WTC11 (cell line): ENCODE results near the gene MTA3. TPM values are rescaled to one million over a fixed set of nuclear protein-coding genes. Genes with fewer than 3 reads are reported as not detected.

Experiments used
- ATAC-seq: fragments of 200-7000 bp; cut with Tn5 transposase; 2 replicates; pipeline ENCODE4 v1.10.0; 2021; ENCODE audit warnings: mild to moderate bottlenecking, moderate library complexity
- CTCF ChIA-PET: fragments of 300-600 bp; sonication (Branson Sonifier 250); formaldehyde crosslinking; loops from one replicate; lab custom pipeline; 2021; ENCODE audit warnings: antibody characterized with exemption; lab: Charles Lee
- POLR2A ChIA-PET: fragments of 350-600 bp; sonication (Branson Sonifier 250); formaldehyde crosslinking; loops from one replicate; lab custom pipeline; 2021; ENCODE audit warnings: antibody characterized with exemption; lab: Charles Lee
- DNase-seq: peaks from one replicate; pipeline ENCODE4 v3.0.0; 2021; ENCODE audit warnings: low spot score
- H3K27ac Mint-ChIP-seq: 2 replicates; pipeline ENCODE4 v1.8.0; 2021; ENCODE audit warnings: mixed read lengths
- H3K27me3 Mint-ChIP-seq: 2 replicates; pipeline ENCODE4 v1.8.0; 2021; ENCODE audit warnings: low read depth, mild to moderate bottlenecking, moderate library complexity, mixed read lengths
- H3K36me3 Mint-ChIP-seq: 2 replicates; pipeline ENCODE4 v1.8.0; 2021; ENCODE audit warnings: mixed read lengths
- H3K4me1 Mint-ChIP-seq: 2 replicates; pipeline ENCODE4 v1.8.0; 2022; ENCODE audit warnings: mixed read lengths
- H3K4me3 Mint-ChIP-seq: 2 replicates; pipeline ENCODE4 v1.8.0; 2021; ENCODE audit warnings: mild to moderate bottlenecking, moderate library complexity, mixed read lengths
- H3K9me3 Mint-ChIP-seq: 2 replicates; pipeline ENCODE4 v1.8.0; 2021; ENCODE audit warnings: mixed read lengths
- ETV6 ChIP-seq: sonication (generic); formaldehyde crosslinking; IDR thresholded peaks from 2 replicates; pipeline ENCODE4 v1.8.1; 2022; ENCODE audit warnings: mild to moderate bottlenecking, missing genetic modification reagents
- GABPB1 ChIP-seq: sonication (generic); formaldehyde crosslinking; IDR thresholded peaks from 2 replicates; pipeline ENCODE4 v1.8.1; 2023; ENCODE audit warnings: mild to moderate bottlenecking, missing genetic modification reagents
- GTF2I ChIP-seq: fragments of 250-450 bp; sonication (Bioruptor Pico); conservative IDR thresholded peaks from 2 replicates; pipeline ENCODE4 v1.4.0; 2021; ENCODE audit warnings: mild to moderate bottlenecking
- IRF2 ChIP-seq: sonication (generic); formaldehyde crosslinking; IDR thresholded peaks from 2 replicates; pipeline ENCODE4 v1.8.0; 2022; ENCODE audit warnings: low read depth, missing genetic modification reagents, borderline replicate concordance
- OVOL2 ChIP-seq: fragments of 250-450 bp; sonication (Bioruptor Pico); IDR thresholded peaks from 2 replicates; pipeline ENCODE4 v1.9.0; 2021; ENCODE audit warnings: mild to moderate bottlenecking, borderline replicate concordance
- RELA ChIP-seq: sonication (generic); formaldehyde crosslinking; IDR thresholded peaks from 2 replicates; pipeline ENCODE4 v1.8.1; 2022; ENCODE audit warnings: missing genetic modification reagents, mild to moderate bottlenecking, borderline replicate concordance
- SMAD3 ChIP-seq: sonication (generic); formaldehyde crosslinking; IDR thresholded peaks from 2 replicates; pipeline ENCODE4 v1.8.0; 2022; ENCODE audit warnings: missing genetic modification reagents, mild to moderate bottlenecking, borderline replicate concordance
- SP1 ChIP-seq: sonication (generic); formaldehyde crosslinking; conservative IDR thresholded peaks from 2 replicates; pipeline ENCODE4 v1.8.1; 2022; ENCODE audit warnings: missing genetic modification reagents
- TCF7 ChIP-seq: sonication (generic); formaldehyde crosslinking; IDR thresholded peaks from 2 replicates; pipeline ENCODE4 v1.8.0; 2022; ENCODE audit warnings: mild to moderate bottlenecking, low read depth, missing genetic modification reagents, moderate library complexity
- TEAD1 ChIP-seq: sonication (generic); formaldehyde crosslinking; IDR thresholded peaks from 2 replicates; pipeline ENCODE4 v1.8.0; 2022; ENCODE audit warnings: mild to moderate bottlenecking, missing genetic modification reagents
- ZNF121 ChIP-seq: sonication (generic); formaldehyde crosslinking; IDR thresholded peaks from 2 replicates; pipeline ENCODE4 v1.8.0; 2023; ENCODE audit warnings: missing genetic modification reagents
- ZNF423 ChIP-seq: fragments of 250-450 bp; sonication (Bioruptor Pico); IDR thresholded peaks from 2 replicates; pipeline ENCODE4 v2.1.2; 2022; ENCODE audit warnings: mild to moderate bottlenecking, moderate library complexity
- total RNA-seq: library from RNA; stranded (reverse); gene quantifications from 3 replicates; pipeline ENCODE4 v1.2.3, GENCODE V29; 2021
- TF ChIP-seq, protein P1 (sequence below): sonication (generic); formaldehyde crosslinking; conservative IDR thresholded peaks from 2 replicates; pipeline ENCODE4 v1.8.1; 2023; ENCODE audit warnings: mild to moderate bottlenecking, low read depth, missing genetic modification reagents, moderate library complexity
- TF ChIP-seq, protein P2 (sequence below): sonication (generic); formaldehyde crosslinking; IDR thresholded peaks from 2 replicates; pipeline ENCODE4 v1.8.1; 2023; ENCODE audit warnings: mild to moderate bottlenecking, missing genetic modification reagents
- TF ChIP-seq, protein P3 (sequence below): sonication (generic); formaldehyde crosslinking; IDR thresholded peaks from 2 replicates; pipeline ENCODE4 v1.8.0; 2023; ENCODE audit warnings: mild to moderate bottlenecking, missing genetic modification reagents
- TF ChIP-seq, protein P4 (sequence below): sonication (generic); formaldehyde crosslinking; IDR thresholded peaks from 2 replicates; pipeline ENCODE4 v1.8.1; 2023; ENCODE audit warnings: mild to moderate bottlenecking, missing genetic modification reagents, moderate library complexity
- TF ChIP-seq, protein P5 (sequence below): sonication (generic); formaldehyde crosslinking; IDR thresholded peaks from 2 replicates; pipeline ENCODE4 v1.8.0; 2022; ENCODE audit warnings: mild to moderate bottlenecking, missing genetic modification reagents
- TF ChIP-seq, protein P6 (sequence below): sonication (generic); formaldehyde crosslinking; IDR thresholded peaks from 2 replicates; pipeline ENCODE4 v1.8.1; 2023; ENCODE audit warnings: mild to moderate bottlenecking, missing genetic modification reagents, borderline replicate concordance

Gene MTA3
- total RNA-seq, 1 experiment from 2014 or later = 153 TPM

DNA sequence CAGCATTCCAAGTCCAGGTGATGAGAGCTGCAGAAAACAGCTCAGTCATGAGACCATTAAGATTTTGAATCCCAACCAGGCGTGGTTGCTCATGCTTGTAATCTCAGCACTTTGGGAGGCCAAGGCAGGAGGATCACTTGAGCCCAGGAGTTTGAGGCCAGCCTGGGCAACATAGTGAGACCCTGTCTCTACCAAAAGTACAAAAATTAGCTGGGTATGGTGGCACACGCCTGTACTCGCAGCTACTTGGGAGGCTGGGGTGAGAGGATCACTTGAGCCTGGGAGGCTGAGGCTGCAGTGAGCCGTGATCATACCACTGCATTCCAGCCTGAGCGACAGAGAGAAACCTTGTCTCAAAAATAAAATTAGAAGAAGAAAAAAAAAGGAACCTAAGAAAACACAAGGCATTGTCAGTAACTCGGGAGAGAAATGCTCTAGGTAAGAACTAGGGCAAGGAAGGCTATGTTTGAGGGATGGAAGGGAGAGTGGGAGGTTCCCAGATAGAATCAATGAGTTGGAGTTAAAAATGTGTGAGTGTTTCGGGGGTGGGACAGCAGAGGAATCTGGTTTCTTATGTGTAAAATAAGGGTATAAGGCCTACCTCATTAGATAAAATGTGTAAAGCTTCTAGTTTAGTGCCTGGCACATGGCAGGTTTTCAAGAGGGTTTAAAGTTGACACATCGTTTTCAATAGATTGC is 23.3 kb upstream of the MTA3 start:
- no peaks in the 10 kb centered on the region for H3K9me3 Mint-ChIP-seq
- ChIA-PET CTCF (interaction anchor here (1.0 to 1.1 kb wide), 3 partner anchors 23 to 47 kb away, joined by 3 read pairs; no protein-coding TSS in a partner anchor), POLR2A (interaction anchor here (0.5 to 1.2 kb wide), 2 partner anchors 22 to 26 kb away, joined by 4 read pairs; no protein-coding TSS in a partner anchor)
- peaks cover 61% of the 10 kb centered on the region for H3K4me1 Mint-ChIP-seq
- ATAC-seq (peak; percentile 13), DNase-seq (no peak)
- H3K27ac Mint-ChIP-seq = peak overlapping the region; percentile 94
- TF ChIP-seq, protein P1, sequence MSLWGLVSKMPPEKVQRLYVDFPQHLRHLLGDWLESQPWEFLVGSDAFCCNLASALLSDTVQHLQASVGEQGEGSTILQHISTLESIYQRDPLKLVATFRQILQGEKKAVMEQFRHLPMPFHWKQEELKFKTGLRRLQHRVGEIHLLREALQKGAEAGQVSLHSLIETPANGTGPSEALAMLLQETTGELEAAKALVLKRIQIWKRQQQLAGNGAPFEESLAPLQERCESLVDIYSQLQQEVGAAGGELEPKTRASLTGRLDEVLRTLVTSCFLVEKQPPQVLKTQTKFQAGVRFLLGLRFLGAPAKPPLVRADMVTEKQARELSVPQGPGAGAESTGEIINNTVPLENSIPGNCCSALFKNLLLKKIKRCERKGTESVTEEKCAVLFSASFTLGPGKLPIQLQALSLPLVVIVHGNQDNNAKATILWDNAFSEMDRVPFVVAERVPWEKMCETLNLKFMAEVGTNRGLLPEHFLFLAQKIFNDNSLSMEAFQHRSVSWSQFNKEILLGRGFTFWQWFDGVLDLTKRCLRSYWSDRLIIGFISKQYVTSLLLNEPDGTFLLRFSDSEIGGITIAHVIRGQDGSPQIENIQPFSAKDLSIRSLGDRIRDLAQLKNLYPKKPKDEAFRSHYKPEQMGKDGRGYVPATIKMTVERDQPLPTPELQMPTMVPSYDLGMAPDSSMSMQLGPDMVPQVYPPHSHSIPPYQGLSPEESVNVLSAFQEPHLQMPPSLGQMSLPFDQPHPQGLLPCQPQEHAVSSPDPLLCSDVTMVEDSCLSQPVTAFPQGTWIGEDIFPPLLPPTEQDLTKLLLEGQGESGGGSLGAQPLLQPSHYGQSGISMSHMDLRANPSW (CRISPR knock-in tag) = no peak
- TF ChIP-seq IRF2 = no peak
- no peak for TF ChIP-seq GABPB1 (CRISPR knock-in tag)
- TF ChIP-seq RELA (CRISPR knock-in tag) = no peak
- no peak for TF ChIP-seq SMAD3 (CRISPR knock-in tag)
- TF ChIP-seq, protein P2, sequence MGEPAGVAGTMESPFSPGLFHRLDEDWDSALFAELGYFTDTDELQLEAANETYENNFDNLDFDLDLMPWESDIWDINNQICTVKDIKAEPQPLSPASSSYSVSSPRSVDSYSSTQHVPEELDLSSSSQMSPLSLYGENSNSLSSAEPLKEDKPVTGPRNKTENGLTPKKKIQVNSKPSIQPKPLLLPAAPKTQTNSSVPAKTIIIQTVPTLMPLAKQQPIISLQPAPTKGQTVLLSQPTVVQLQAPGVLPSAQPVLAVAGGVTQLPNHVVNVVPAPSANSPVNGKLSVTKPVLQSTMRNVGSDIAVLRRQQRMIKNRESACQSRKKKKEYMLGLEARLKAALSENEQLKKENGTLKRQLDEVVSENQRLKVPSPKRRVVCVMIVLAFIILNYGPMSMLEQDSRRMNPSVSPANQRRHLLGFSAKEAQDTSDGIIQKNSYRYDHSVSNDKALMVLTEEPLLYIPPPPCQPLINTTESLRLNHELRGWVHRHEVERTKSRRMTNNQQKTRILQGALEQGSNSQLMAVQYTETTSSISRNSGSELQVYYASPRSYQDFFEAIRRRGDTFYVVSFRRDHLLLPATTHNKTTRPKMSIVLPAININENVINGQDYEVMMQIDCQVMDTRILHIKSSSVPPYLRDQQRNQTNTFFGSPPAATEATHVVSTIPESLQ (CRISPR knock-in tag) = no peak
- TF ChIP-seq TCF7 = no peak
- peak; percentile 95 for TF ChIP-seq GTF2I (CRISPR knock-in tag)
- TF ChIP-seq, protein P3, sequence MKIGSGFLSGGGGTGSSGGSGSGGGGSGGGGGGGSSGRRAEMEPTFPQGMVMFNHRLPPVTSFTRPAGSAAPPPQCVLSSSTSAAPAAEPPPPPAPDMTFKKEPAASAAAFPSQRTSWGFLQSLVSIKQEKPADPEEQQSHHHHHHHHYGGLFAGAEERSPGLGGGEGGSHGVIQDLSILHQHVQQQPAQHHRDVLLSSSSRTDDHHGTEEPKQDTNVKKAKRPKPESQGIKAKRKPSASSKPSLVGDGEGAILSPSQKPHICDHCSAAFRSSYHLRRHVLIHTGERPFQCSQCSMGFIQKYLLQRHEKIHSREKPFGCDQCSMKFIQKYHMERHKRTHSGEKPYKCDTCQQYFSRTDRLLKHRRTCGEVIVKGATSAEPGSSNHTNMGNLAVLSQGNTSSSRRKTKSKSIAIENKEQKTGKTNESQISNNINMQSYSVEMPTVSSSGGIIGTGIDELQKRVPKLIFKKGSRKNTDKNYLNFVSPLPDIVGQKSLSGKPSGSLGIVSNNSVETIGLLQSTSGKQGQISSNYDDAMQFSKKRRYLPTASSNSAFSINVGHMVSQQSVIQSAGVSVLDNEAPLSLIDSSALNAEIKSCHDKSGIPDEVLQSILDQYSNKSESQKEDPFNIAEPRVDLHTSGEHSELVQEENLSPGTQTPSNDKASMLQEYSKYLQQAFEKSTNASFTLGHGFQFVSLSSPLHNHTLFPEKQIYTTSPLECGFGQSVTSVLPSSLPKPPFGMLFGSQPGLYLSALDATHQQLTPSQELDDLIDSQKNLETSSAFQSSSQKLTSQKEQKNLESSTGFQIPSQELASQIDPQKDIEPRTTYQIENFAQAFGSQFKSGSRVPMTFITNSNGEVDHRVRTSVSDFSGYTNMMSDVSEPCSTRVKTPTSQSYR (CRISPR knock-in tag) = no peak
- TF ChIP-seq, protein P4, sequence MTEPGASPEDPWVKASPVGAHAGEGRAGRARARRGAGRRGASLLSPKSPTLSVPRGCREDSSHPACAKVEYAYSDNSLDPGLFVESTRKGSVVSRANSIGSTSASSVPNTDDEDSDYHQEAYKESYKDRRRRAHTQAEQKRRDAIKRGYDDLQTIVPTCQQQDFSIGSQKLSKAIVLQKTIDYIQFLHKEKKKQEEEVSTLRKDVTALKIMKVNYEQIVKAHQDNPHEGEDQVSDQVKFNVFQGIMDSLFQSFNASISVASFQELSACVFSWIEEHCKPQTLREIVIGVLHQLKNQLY (CRISPR knock-in tag) = no peak
- TF ChIP-seq ZNF121 (CRISPR knock-in tag) = peak; percentile 99
- TF ChIP-seq, protein P5, sequence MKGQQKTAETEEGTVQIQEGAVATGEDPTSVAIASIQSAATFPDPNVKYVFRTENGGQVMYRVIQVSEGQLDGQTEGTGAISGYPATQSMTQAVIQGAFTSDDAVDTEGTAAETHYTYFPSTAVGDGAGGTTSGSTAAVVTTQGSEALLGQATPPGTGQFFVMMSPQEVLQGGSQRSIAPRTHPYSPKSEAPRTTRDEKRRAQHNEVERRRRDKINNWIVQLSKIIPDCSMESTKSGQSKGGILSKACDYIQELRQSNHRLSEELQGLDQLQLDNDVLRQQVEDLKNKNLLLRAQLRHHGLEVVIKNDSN = no peak
- TF ChIP-seq OVOL2 (CRISPR knock-in tag) = no peak
- no peaks in the 10 kb centered on the region; the same call in 1 of the 2 replicates for H3K36me3 Mint-ChIP-seq
- H3K4me3 Mint-ChIP-seq = peak overlapping the region; percentile 40; the same call in 1 of the 2 replicates
- no peaks in the 10 kb centered on the region for H3K27me3 Mint-ChIP-seq

DNA sequence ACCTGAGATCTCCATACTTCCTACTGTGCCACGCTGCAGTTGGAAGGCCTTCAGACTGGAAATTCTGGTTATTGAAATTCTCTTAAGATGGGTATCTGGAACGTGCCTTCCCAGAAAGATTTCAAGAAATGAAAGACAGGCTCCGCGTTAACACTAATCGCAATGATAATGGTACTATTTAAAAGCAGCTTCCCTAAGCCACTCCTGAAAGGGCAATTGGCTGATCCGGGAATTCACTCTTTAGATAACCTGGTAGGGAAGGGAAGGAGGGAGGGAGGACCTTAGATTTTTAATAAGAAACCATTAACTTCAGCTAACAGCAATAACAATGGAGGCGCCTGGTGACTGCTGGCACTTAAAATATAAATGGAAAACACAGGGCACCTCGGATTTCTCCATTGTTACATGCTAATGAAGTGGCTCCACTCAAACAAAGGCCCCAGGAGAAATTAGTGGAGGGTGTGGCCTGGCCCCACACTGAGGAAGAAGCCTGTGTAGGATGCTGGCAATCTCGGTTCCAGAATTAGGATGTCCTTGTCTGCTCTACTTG is 22.5 kb upstream of the MTA3 start:
- ATAC-seq (peak; percentile 85), DNase-seq (peak; percentile 42)
- peaks cover 65% of the 10 kb centered on the region for H3K4me1 Mint-ChIP-seq
- TF ChIP-seq SMAD3 (CRISPR knock-in tag) (no peak), ZNF423 (0 out of 2 replicates have a peak, but pooled peaks have one; percentile 6), SP1 (CRISPR knock-in tag) (peak; percentile 62; the same call in 1 of the 2 replicates), ETV6 (CRISPR knock-in tag) (peak; percentile 18; the same call in 1 of the 2 replicates), TEAD1 (CRISPR knock-in tag) (0 out of 2 replicates have a peak, but pooled peaks have one; percentile 37)
- TF ChIP-seq, protein P6, sequence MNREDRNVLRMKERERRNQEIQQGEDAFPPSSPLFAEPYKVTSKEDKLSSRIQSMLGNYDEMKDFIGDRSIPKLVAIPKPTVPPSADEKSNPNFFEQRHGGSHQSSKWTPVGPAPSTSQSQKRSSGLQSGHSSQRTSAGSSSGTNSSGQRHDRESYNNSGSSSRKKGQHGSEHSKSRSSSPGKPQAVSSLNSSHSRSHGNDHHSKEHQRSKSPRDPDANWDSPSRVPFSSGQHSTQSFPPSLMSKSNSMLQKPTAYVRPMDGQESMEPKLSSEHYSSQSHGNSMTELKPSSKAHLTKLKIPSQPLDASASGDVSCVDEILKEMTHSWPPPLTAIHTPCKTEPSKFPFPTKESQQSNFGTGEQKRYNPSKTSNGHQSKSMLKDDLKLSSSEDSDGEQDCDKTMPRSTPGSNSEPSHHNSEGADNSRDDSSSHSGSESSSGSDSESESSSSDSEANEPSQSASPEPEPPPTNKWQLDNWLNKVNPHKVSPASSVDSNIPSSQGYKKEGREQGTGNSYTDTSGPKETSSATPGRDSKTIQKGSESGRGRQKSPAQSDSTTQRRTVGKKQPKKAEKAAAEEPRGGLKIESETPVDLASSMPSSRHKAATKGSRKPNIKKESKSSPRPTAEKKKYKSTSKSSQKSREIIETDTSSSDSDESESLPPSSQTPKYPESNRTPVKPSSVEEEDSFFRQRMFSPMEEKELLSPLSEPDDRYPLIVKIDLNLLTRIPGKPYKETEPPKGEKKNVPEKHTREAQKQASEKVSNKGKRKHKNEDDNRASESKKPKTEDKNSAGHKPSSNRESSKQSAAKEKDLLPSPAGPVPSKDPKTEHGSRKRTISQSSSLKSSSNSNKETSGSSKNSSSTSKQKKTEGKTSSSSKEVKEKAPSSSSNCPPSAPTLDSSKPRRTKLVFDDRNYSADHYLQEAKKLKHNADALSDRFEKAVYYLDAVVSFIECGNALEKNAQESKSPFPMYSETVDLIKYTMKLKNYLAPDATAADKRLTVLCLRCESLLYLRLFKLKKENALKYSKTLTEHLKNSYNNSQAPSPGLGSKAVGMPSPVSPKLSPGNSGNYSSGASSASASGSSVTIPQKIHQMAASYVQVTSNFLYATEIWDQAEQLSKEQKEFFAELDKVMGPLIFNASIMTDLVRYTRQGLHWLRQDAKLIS = peak; percentile 71; the same call in 1 of the 2 replicates
- POLR2A ChIA-PET = interaction anchor here (0.5 kb wide), 1 partner anchor 22 kb away, joined by 4 read pairs; no protein-coding TSS in a partner anchor
- H3K9me3 Mint-ChIP-seq = no peaks in the 10 kb centered on the region
- H3K27ac Mint-ChIP-seq = peak overlapping the region; percentile 94
- no peaks in the 10 kb centered on the region for H3K27me3 Mint-ChIP-seq
- no peaks in the 10 kb centered on the region; the same call in 1 of the 2 replicates for H3K36me3 Mint-ChIP-seq
- H3K4me3 Mint-ChIP-seq = peak overlapping the region; percentile 40
- CTCF ChIA-PET = interaction anchor here (1.0 to 1.1 kb wide), 3 partner anchors 23 to 48 kb away, joined by 3 read pairs; no protein-coding TSS in a partner anchor
